PC-3 (cell line): Measurements from ENCODE around the gene PLA2G4B. TPM values are rescaled to one million over a fixed set of nuclear protein-coding genes. Genes with fewer than 3 reads are reported as not detected.

Experiments
- ATAC-seq: fragments of 200-7000 bp; cut with Tn5 transposase; 2 replicates; pipeline ENCODE4 v1.9.1; 2020; ENCODE audit warnings: mild to moderate bottlenecking, moderate library complexity
- BruUV-seq: library from RNA; stranded (reverse); fragments of 400-500 nt; replicated peaks from 2 replicates; lab custom pipeline; 2021; lab: Mats Ljungman, UMichigan
- CTCF ChIA-PET: fragments of 300-600 bp; sonication (Branson Sonifier 250); formaldehyde crosslinking; loops from one replicate; lab custom pipeline; 2022; ENCODE audit warnings: antibody characterized with exemption; lab: Charles Lee
- POLR2A ChIA-PET: fragments of 300-600 bp; sonication (Branson Sonifier 250); formaldehyde crosslinking; loops from one replicate; lab custom pipeline; 2022; ENCODE audit warnings: antibody characterized with exemption; ENCODE audit not compliant: unreplicated experiment; lab: Charles Lee
- DNase-seq: peaks from one replicate; pipeline ENCODE4 v3.0.0-alpha.2; 2015
- H2AFZ ChIP-seq: fragments of 300-600 bp; sonication (generic); 2 replicates; pipeline ENCODE4 v1.6.0; 2016; ENCODE audit warnings: antibody characterized with exemption, low read length
- H3F3A ChIP-seq: fragments of 300-600 bp; sonication (generic); one replicate; pipeline ENCODE4 v1.6.0; 2017; ENCODE audit warnings: antibody characterized with exemption, low read length, control low read depth, mild to moderate bottlenecking; ENCODE audit not compliant: unreplicated experiment
- H3K27ac ChIP-seq: fragments of 300-600 bp; sonication (generic); 2 replicates; pipeline ENCODE4 v1.5.1; 2016; ENCODE audit warnings: mild to moderate bottlenecking, low read length
- H3K27me3 ChIP-seq: fragments of 300-600 bp; sonication (generic); 2 replicates; pipeline ENCODE4 v1.6.1; 2016; ENCODE audit warnings: low read length, mixed read lengths
- H3K36me3 ChIP-seq: fragments of 300-600 bp; sonication (generic); 2 replicates; pipeline ENCODE4 v1.6.1; 2016; ENCODE audit warnings: low read depth, mixed run types, low read length, mixed read lengths
- H3K4me1 ChIP-seq: fragments of 300-600 bp; sonication (generic); 2 replicates; pipeline ENCODE4 v1.5.1; 2016; ENCODE audit warnings: low read length; ENCODE audit not compliant: insufficient read depth
- H3K4me2 ChIP-seq: fragments of 300-600 bp; sonication (generic); 2 replicates; pipeline ENCODE4 v1.6.0; 2016; ENCODE audit warnings: low read length
- H3K4me3 ChIP-seq: fragments of 300-600 bp; sonication (generic); 2 replicates; pipeline ENCODE4 v1.5.1; 2016; ENCODE audit warnings: mild to moderate bottlenecking, low read length, mixed read lengths
- H3K79me2 ChIP-seq: fragments of 300-600 bp; sonication (generic); 2 replicates; pipeline ENCODE4 v1.6.1; 2017; ENCODE audit warnings: low read length, mixed read lengths
- H3K9ac ChIP-seq: fragments of 300-600 bp; sonication (generic); 2 replicates; pipeline ENCODE4 v1.6.0; 2016; ENCODE audit warnings: mild to moderate bottlenecking, low read length
- H3K9me2 ChIP-seq: fragments of 300-600 bp; sonication (generic); replicated peaks from 2 replicates; pipeline ENCODE4 v1.6.1; 2016; ENCODE audit warnings: mixed run types, low read length, mixed read lengths
- H3K9me3 ChIP-seq: fragments of 300-600 bp; sonication (generic); 2 replicates; pipeline ENCODE4 v1.6.1; 2016; ENCODE audit warnings: low read length, mixed read lengths
- H4K20me1 ChIP-seq: fragments of 300-600 bp; sonication (generic); 2 replicates; pipeline ENCODE4 v1.6.1; 2016; ENCODE audit warnings: low read length, mixed read lengths
- CTCF ChIP-seq: fragments of 300-600 bp; sonication (generic); conservative IDR thresholded peaks from 2 replicates; pipeline ENCODE4 v1.5.1; 2017; ENCODE audit warnings: antibody characterized with exemption, low read depth, mild to moderate bottlenecking, low read length
- EZH2 ChIP-seq: fragments of 300-600 bp; sonication (generic); IDR thresholded peaks from one replicate; pipeline ENCODE4 v1.6.1; 2017; ENCODE audit warnings: antibody characterized with exemption, mild to moderate bottlenecking, low read length; ENCODE audit not compliant: unreplicated experiment
- EZH2phosphoT487 ChIP-seq: fragments of 300-600 bp; sonication (generic); IDR thresholded peaks from 2 replicates; pipeline ENCODE4 v1.6.1; 2018; ENCODE audit warnings: mild to moderate bottlenecking, antibody characterized with exemption, low read length, borderline replicate concordance
- intact Hi-C: fragments of 100-400 bp; cut with micrococcal nuclease; formaldehyde crosslinking; loops from 2 replicates; pipeline ENCODE4 v1.9.0; 2023
- total RNA-seq: library from RNA; depleted of rRNA; stranded (reverse); fragments of >200 nt; gene quantifications from 2 replicates; pipeline ENCODE4 v1.2.3, GENCODE V29; 2014

Gene PLA2G4B
- total RNA-seq, 1 experiment from 2014 or later: 12.2 TPM

- H3K4me1 ChIP-seq: peaks cover 60% of the 10 kb centered on the region
- no peak overlapping the region for H3K27ac ChIP-seq
These were observed 39.8 kb upstream of the PLA2G4B start for GRCh38 chr15:41798607-41799487.

DNA sequence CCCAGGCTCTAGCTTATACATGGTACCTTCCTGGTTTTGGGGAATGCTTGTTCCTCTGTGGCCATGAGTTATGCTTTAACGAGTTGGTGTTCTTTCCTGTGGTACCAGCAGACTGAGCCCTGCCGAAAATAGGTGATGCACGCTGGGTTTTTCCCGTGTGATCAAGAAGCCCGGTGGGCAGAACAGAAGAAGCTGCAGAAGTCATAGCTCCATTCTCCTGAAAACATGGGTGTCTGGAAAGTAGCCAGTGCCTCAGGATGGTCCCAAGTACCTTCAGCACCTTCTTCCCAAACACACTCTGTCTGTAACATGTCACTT, 39.2 kb upstream of the PLA2G4B start:
- Histone ChIP-seq H3K9me2 (no peaks in the 10 kb centered on the region), H3K9ac (no peak overlapping the region), H3K79me2 (peaks cover 46% of the 10 kb centered on the region), H3K4me1 (peaks cover 59% of the 10 kb centered on the region), H3K36me3 (peaks cover 10% of the 10 kb centered on the region), H2AFZ (no peak overlapping the region), H4K20me1 (no peaks in the 10 kb centered on the region), H3K9me3 (no peaks in the 10 kb centered on the region), H3K27ac (no peak overlapping the region), H3K4me2 (peak overlapping the region; percentile 27; the same call in 1 of the 2 replicates), H3F3A (peaks cover 14% of the 10 kb centered on the region), H3K4me3 (no peak overlapping the region), H3K27me3 (no peaks in the 10 kb centered on the region)
- TF ChIP-seq CTCF (no peak), EZH2 (no peak), EZH2phosphoT487 (no peak)
- no TSS peak for BruUV-seq
- ChIA-PET POLR2A (no interaction called here), CTCF (no interaction called here)
- ATAC-seq (no peak), DNase-seq (no peak)
- intact Hi-C loops: no loop called here

More at GRCh38 chr15:41798607-41799487, 39.8 kb upstream of the PLA2G4B start:
- no peaks in the 10 kb centered on the region for H3K9me3 ChIP-seq
- no peak for TF ChIP-seq CTCF
- TF ChIP-seq EZH2phosphoT487: no peak
- TF ChIP-seq EZH2: no peak
- BruUV-seq: no TSS peak
- peak overlapping the region; percentile 27; the same call in 1 of the 2 replicates for H3K4me2 ChIP-seq
- no peaks in the 10 kb centered on the region for H3K9me2 ChIP-seq
- no peak overlapping the region for H3K9ac ChIP-seq
- H3K79me2 ChIP-seq: peaks cover 50% of the 10 kb centered on the region
- H4K20me1 ChIP-seq: no peaks in the 10 kb centered on the region
- ATAC-seq (no peak), DNase-seq (peak; percentile 46)
- ChIA-PET CTCF (no interaction called here), POLR2A (no interaction called here)
- intact Hi-C loops: no loop called here
- H3K36me3 ChIP-seq: peaks cover 10% of the 10 kb centered on the region
- no peak overlapping the region for H3K4me3 ChIP-seq
- H3K27me3 ChIP-seq: no peaks in the 10 kb centered on the region
- H3F3A ChIP-seq: peaks cover 14% of the 10 kb centered on the region
- no peak overlapping the region for H2AFZ ChIP-seq

GRCh38 chr15:41801185-41801584, 37.5 kb upstream of the PLA2G4B start:
- CTCF ChIA-PET: interaction anchor here (0.9 to 1.2 kb wide), 2 partner anchors 27 to 28 kb away, joined by 3 to 10 read pairs; partner anchors contain the start of gene MAPKBP1
- POLR2A ChIA-PET: interaction anchor here (1.3 kb wide), 1 partner anchor 27 kb away, joined by 9 read pairs; the partner anchor contains the start of gene MAPKBP1

More at GRCh38 chr15:41801185-41801584, 37.5 kb upstream of the PLA2G4B start:
- peak overlapping the region; percentile 86 for H3K27ac ChIP-seq
- H3K4me2 ChIP-seq: peak overlapping the region; percentile 72
- no peaks in the 10 kb centered on the region for H3K27me3 ChIP-seq
- peaks cover 56% of the 10 kb centered on the region for H3K4me1 ChIP-seq
- no peaks in the 10 kb centered on the region for H3K9me2 ChIP-seq
- H4K20me1 ChIP-seq: no peaks in the 10 kb centered on the region
- H2AFZ ChIP-seq: no peak overlapping the region
- intact Hi-C loops: no loop called here
- peak overlapping the region; percentile 38; the same call in 1 of the 2 replicates for H3K9ac ChIP-seq
- no peak for TF ChIP-seq CTCF
- TF ChIP-seq EZH2: no peak
- no peak for TF ChIP-seq EZH2phosphoT487
- ATAC-seq (no peak), DNase-seq (no peak)
- H3K4me3 ChIP-seq: no peak overlapping the region
- H3K79me2 ChIP-seq: peaks cover 37% of the 10 kb centered on the region
- H3K9me3 ChIP-seq: no peaks in the 10 kb centered on the region
- H3F3A ChIP-seq: peaks cover 14% of the 10 kb centered on the region
- H3K36me3 ChIP-seq: peaks cover 10% of the 10 kb centered on the region
- BruUV-seq: no TSS peak
